CD14-positive monocyte (primary cell): ENCODE measurements around the gene BTG2. TPM values are rescaled to one million over a fixed set of nuclear protein-coding genes. Genes with fewer than 3 reads are reported as not detected.

Experiments
- DNase-seq, 3 donors: peaks; one replicate each; pipeline ENCODE4 v3.0.0-alpha.2; 2011 to 2022
- H2AFZ ChIP-seq: 2 replicates; pipeline ENCODE4 v1.6.0; 2012; ENCODE audit warnings: mild to moderate bottlenecking, low read depth, low read length, inconsistent platforms; ENCODE audit not compliant: insufficient read depth, poor library complexity, severe bottlenecking
- H3K27ac ChIP-seq, 2 donors: 1 replicate in 1 of 2; 2 replicates in 1 of 2; pipeline ENCODE4 v1.5.1; 2012 to 2013; ENCODE audit warnings: low read length in 2 of 2, control low read depth in 1 of 2, inconsistent platforms in 1 of 2, low read depth in 1 of 2, mild to moderate bottlenecking in 1 of 2
- H3K27me3 ChIP-seq, 2 donors: one replicate each; pipeline versions ENCODE4 v1.6.0 to v1.6.1; 2011 to 2013; ENCODE audit warnings: low read length in 2 of 2; ENCODE audit not compliant: control insufficient read depth in 2 of 2, insufficient read depth in 2 of 2
- H3K36me3 ChIP-seq, 2 donors: replicated peaks in 1 of 2; 1 replicate in 1 of 2; 2 replicates in 1 of 2; pipeline versions ENCODE4 v1.5.1 to v1.6.1; 2012 to 2013; ENCODE audit warnings: low read length in 2 of 2, control low read depth in 1 of 2, inconsistent platforms in 1 of 2, mild to moderate bottlenecking in 1 of 2; ENCODE audit not compliant: insufficient read depth in 2 of 2, control insufficient read depth in 1 of 2
- H3K4me1 ChIP-seq, 2 donors: 1 replicate in 1 of 2; 2 replicates in 1 of 2; pipeline versions ENCODE4 v1.5.1 to v1.6.1; 2012 to 2013; ENCODE audit warnings: low read length in 2 of 2, control low read depth in 1 of 2, inconsistent platforms in 1 of 2, mild to moderate bottlenecking in 1 of 2, moderate library complexity in 1 of 2; ENCODE audit not compliant: insufficient read depth in 2 of 2, control insufficient read depth in 1 of 2
- H3K4me2 ChIP-seq: replicated peaks from 2 replicates; pipeline ENCODE3; 2012; ENCODE audit warnings: low read length, moderate library complexity, mild to moderate bottlenecking; ENCODE audit not compliant: poor library complexity, severe bottlenecking; ENCODE audit errors: extremely low read depth
- H3K4me3 ChIP-seq, 3 experiments: fragments of 200-600 bp in 1 of 3; sonication (generic) in 1 of 3; replicated peaks in 1 of 3; 1 replicate in 2 of 3; 2 replicates in 1 of 3; pipeline ENCODE4 v1.5.1; 2011 to 2013; ENCODE audit warnings: low read length in 3 of 3, mild to moderate bottlenecking in 3 of 3, control low read depth in 2 of 3, low read depth in 2 of 3, inconsistent platforms in 1 of 3, moderate library complexity in 1 of 3
- H3K79me2 ChIP-seq: 2 replicates; pipeline ENCODE4 v1.6.0; 2012; ENCODE audit warnings: mild to moderate bottlenecking, control low read depth, inconsistent platforms, low read length, moderate library complexity; ENCODE audit not compliant: insufficient read depth
- H3K9ac ChIP-seq: 2 replicates; pipeline ENCODE4 v1.6.0; 2017; ENCODE audit warnings: low read length, mild to moderate bottlenecking; ENCODE audit not compliant: insufficient read depth, poor library complexity, severe bottlenecking
- H3K9me3 ChIP-seq, 2 donors: replicated peaks in 1 of 2; 1 replicate in 1 of 2; 2 replicates in 1 of 2; pipeline versions ENCODE4 v1.5.1 to v1.6.1; 2012 to 2013; ENCODE audit warnings: low read length in 2 of 2, control low read depth in 1 of 2; ENCODE audit not compliant: control insufficient read depth in 1 of 2, insufficient read depth in 1 of 2
- H4K20me1 ChIP-seq: 2 replicates; pipeline ENCODE4 v1.6.0; 2012; ENCODE audit warnings: mild to moderate bottlenecking, low read length, control low read depth, moderate library complexity; ENCODE audit not compliant: insufficient read depth
- H3K27ac Mint-ChIP-seq, 7 donors: one replicate each; pipeline ENCODE4 v1.8.0; 2020; ENCODE audit warnings: mild to moderate bottlenecking in 7 of 7, mixed read lengths in 7 of 7, moderate library complexity in 6 of 7, inconsistent platforms in 2 of 7
- H3K27me3 Mint-ChIP-seq, 3 donors: one replicate each; pipeline ENCODE4 v1.8.0; 2021 to 2022; ENCODE audit warnings: low read depth in 3 of 3, mild to moderate bottlenecking in 3 of 3, mixed read lengths in 3 of 3, moderate library complexity in 3 of 3, inconsistent platforms in 1 of 3
- H3K36me3 Mint-ChIP-seq, 2 donors: one replicate each; pipeline ENCODE4 v1.8.0; 2020; ENCODE audit warnings: mixed read lengths in 2 of 2, inconsistent platforms in 1 of 2, mild to moderate bottlenecking in 1 of 2
- H3K4me1 Mint-ChIP-seq: one replicate; pipeline ENCODE4 v1.8.0; 2020; ENCODE audit warnings: mild to moderate bottlenecking, mixed read lengths
- H3K4me3 Mint-ChIP-seq, 2 donors: one replicate each; pipeline ENCODE4 v1.8.0; 2020; ENCODE audit warnings: mild to moderate bottlenecking in 2 of 2, mixed read lengths in 2 of 2, moderate library complexity in 1 of 2
- H3K9me3 Mint-ChIP-seq, 7 donors: one replicate each; pipeline ENCODE4 v1.8.0; 2020 to 2022; ENCODE audit warnings: mixed read lengths in 7 of 7, mild to moderate bottlenecking in 6 of 7, moderate library complexity in 6 of 7, inconsistent platforms in 2 of 7
- CTCF ChIP-seq: fragments of 200-600 bp; IDR thresholded peaks from one replicate; pipeline ENCODE4 v1.8.0; 2022; ENCODE audit warnings: antibody characterized with exemption, mild to moderate bottlenecking
- WGBS: methylation state at CpG from one replicate; pipeline ENCODE4 v1.1.5; 2013; ENCODE audit warnings: missing lambda C conversion rate; ENCODE audit not compliant: insufficient coverage; 5-methylcytosine and 5-hydroxymethylcytosine counted together
- intact Hi-C, 2 donors: fragments of 100-400 bp; cut with micrococcal nuclease; formaldehyde crosslinking; loops; one replicate each; pipeline versions ENCODE4 v1.15.0 to v1.15.1; 2023
- polyA plus RNA-seq, 3 donors: library from polyadenylated mRNA; depleted of rRNA in 1 of 3; unstranded in 2 of 3; stranded (reverse) in 1 of 3; fragments of 300-500 nt in 2 of 3; fragments of >200 nt in 1 of 3; fragmentation: Illumina TruSeq in 2 of 3; gene quantifications; 1 replicate in 2 of 3; 2 replicates in 1 of 3; pipeline ENCODE4 v1.2.3, GENCODE V29; 2012 to 2021

BTG2 gene
- polyA plus RNA-seq, 3 donors, result 293 to 539 (median 483) TPM

DNA sequence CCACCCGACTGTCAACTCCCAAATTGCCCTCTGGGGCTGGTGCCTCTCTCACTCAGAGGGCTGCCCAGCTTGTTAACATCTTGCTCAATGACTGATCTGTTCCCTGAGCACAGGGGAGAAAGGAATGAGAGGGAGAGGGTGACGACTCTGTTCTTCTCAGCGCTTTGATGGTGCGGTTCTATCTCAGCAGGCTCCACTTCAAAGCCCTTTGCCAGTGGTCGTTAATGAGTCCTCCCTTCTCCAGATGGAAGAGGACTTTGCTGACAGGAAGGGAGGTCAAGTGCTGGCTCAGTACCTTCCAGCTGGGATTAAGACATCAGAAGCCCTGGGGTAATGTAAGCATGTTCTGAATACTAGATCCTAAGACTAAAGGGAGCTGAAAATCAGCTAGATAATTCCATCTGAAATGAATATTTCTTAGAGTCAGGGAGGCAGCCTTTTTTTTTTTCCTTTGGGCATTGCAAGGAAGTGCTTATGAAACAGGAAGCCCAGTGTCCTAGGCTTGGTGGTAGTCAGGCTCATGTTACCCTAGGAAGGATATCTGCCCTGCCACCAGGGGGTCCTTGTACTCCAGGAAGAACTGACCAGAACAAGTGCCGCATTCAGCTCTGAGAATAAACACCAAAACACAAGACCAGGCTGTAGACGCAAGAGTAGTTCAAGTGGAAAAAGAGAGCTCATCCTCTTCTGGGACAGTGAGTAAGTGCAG, 40.9 kb downstream of the BTG2 start:
- no peak overlapping the region for H3K27ac ChIP-seq
- intact Hi-C loops, result loop anchor here in 1 of 2 donors (10.0 kb wide), 1 partner anchor 339 kb away; no protein-coding TSS in a partner anchor
- DNase-seq, result peak in 1 of 3 donors; percentile 19

DNA sequence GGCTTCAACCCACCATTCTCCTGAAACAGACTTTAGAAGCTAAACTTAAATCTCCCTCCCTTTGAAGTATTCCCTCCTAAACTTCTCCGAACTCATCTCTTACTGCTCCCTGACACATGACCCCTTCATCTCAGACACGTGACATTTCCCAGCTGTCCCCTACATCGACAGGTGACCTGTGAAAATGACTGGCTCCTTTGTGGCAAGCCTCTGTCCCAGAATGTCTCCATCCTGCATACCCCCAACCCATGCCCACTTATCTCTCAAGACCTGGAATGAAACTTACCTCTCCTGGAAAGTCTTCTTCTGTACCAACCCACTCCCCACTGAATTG, 41.4 kb downstream of the BTG2 start:
- Mint-ChIP-seq H3K9me3 (peaks cover 0 to under 1% (median 0%) of the 10 kb centered on the region in 7 donors), H3K36me3 (peaks cover 0 to 2% of the 10 kb centered on the region in 2 donors), H3K27ac (no peak overlapping the region), H3K4me3 (no peak overlapping the region), H3K27me3 (peaks cover 23 to 33% (median 27%) of the 10 kb centered on the region in 3 donors), H3K4me1 (peaks cover 20% of the 10 kb centered on the region)
- Histone ChIP-seq H3K4me1 (peaks cover 0 to 9% of the 10 kb centered on the region in 2 donors), H3K9ac (no peak overlapping the region), H3K79me2 (no peaks in the 10 kb centered on the region), H3K4me3 (no peak overlapping the region), H3K27ac (no peak overlapping the region), H4K20me1 (no peaks in the 10 kb centered on the region), H3K36me3 (no peaks in the 10 kb centered on the region), H2AFZ (no peak overlapping the region), H3K4me2 (no peak overlapping the region), H3K27me3 (peaks cover 5 to 15% of the 10 kb centered on the region in 2 donors), H3K9me3 (no peaks in the 10 kb centered on the region)
- intact Hi-C loops, result loop anchor here in 1 of 2 donors (10.0 kb wide), 1 partner anchor 338 kb away; no protein-coding TSS in a partner anchor
- 94% methylated on average over 3 of the region's 3 CpGs for WGBS
- DNase-seq, result no peak
- TF ChIP-seq CTCF, result no peak

More for the DNA sequence above, 40.9 kb downstream of the BTG2 start:
- Mint-ChIP-seq H3K4me3 (no peak overlapping the region), H3K4me1 (peaks cover 20% of the 10 kb centered on the region), H3K36me3 (peaks cover 0 to 2% of the 10 kb centered on the region in 2 donors), H3K27me3 (peaks cover 26 to 31% (median 30%) of the 10 kb centered on the region in 3 donors), H3K9me3 (peaks cover 0 to 2% (median 0%) of the 10 kb centered on the region in 7 donors), H3K27ac (peak overlapping the region in 1 of 7 donors; percentile 9)
- Histone ChIP-seq H3K4me3 (no peak overlapping the region), H4K20me1 (no peaks in the 10 kb centered on the region), H2AFZ (no peak overlapping the region), H3K36me3 (no peaks in the 10 kb centered on the region), H3K9me3 (no peaks in the 10 kb centered on the region), H3K27me3 (peaks cover 7 to 18% of the 10 kb centered on the region in 2 donors), H3K9ac (no peak overlapping the region), H3K4me2 (no peak overlapping the region), H3K4me1 (peaks cover 0 to 6% of the 10 kb centered on the region in 2 donors), H3K79me2 (no peaks in the 10 kb centered on the region)
- no peak for TF ChIP-seq CTCF
- WGBS, result no CpG with 5 or more reads among the region's 7 CpGs
